ENCODE data around the gene TSBP1. TPM values are rescaled to one million over a fixed set of nuclear protein-coding genes. Genes with fewer than 3 reads are reported as not detected.
A peak's percentile ranks its signal among the peaks of the same experiment; 100 is the strongest.

TSBP1 gene
- total RNA-seq, 1 experiment from 2014 or later = not detected

GRCh38 chr6:32249262-32249661 lies 122.4 kb downstream of the TSBP1 start:
- Histone ChIP-seq H2AFZ (ENCODE audit: low read depth, low read length, poor library complexity, severe bottlenecking) (no peak overlapping the region), H4K20me1 (ENCODE audit: insufficient read depth) (no peaks in the 10 kb centered on the region), H3K9me3 (ENCODE audit: control insufficient read depth in 1 of 2, insufficient read depth in 1 of 2, low read depth in 1 of 2, low read length in 2 of 2) (no peaks in the 10 kb centered on the region), H3K4me2 (ENCODE audit: low read length) (no peak overlapping the region), H3K27ac (ENCODE audit: low read depth, low read length) (no peak overlapping the region), H3K27me3 (ENCODE audit: insufficient read depth, low read length) (no peaks in the 10 kb centered on the region), H3K36me3 (ENCODE audit: control insufficient read depth in 1 of 2, insufficient read depth in 2 of 2, low read length in 2 of 2) (no peaks in the 10 kb centered on the region), H3K79me2 (ENCODE audit: insufficient read depth, low read length) (no peaks in the 10 kb centered on the region), H3K4me1 (ENCODE audit: control insufficient read depth in 1 of 2, insufficient read depth in 2 of 2, low read length in 2 of 2) (peaks cover 0 to 18% of the 10 kb centered on the region in 2 experiments; a peak in 3 of 4 replicates), H3K4me3 (replicated peaks in 1 of 2; ENCODE audit: low read depth in 1 of 2, low read length in 2 of 2) (no peak overlapping the region), H3K9me2 (ENCODE audit: insufficient read depth) (no peaks in the 10 kb centered on the region), H3K9ac (ENCODE audit: low read length) (no peak overlapping the region)
- CTCF ChIA-PET = no interaction called here
- POLR2A ChIA-PET = no interaction called here
- no TSS peak for BruUV-seq (replicated peaks)
- DNase-seq (ENCODE audit: low read depth, low spot score) (no peak), ATAC-seq (no peak)
- intact Hi-C loops (cut with micrococcal nuclease) = no loop called here
- no peak for TF ChIP-seq EZH2phosphoT487 (IDR thresholded peaks at IDR 0.05; ENCODE audit: borderline replicate concordance)
- no peak for TF ChIP-seq REST (IDR thresholded peaks at IDR 0.05; ENCODE audit: low read depth)
- no peak for TF ChIP-seq YY1 (IDR thresholded peaks at IDR 0.05; ENCODE audit: extremely low read depth, insufficient replicate concordance, low read depth, low read length)
- TF ChIP-seq SP1 (IDR thresholded peaks at IDR 0.05; ENCODE audit: low read depth) = no peak
- 0 out of 2 replicates have a peak, but pooled peaks have one; percentile 31 for TF ChIP-seq CBX3 (IDR thresholded peaks at IDR 0.05; ENCODE audit: low read depth)
- RAD21 ChIA-PET (ENCODE audit: low non-redundant PET in 1 of 2, low total read pairs in 2 of 2, uncharacterized antibody in 2 of 2, unreplicated experiment in 2 of 2) = no interaction called here

- Histone ChIP-seq H3K9me2 (ENCODE audit: insufficient read depth) (no peaks in the 10 kb centered on the region), H3K4me2 (ENCODE audit: low read length) (no peak overlapping the region), H3K36me3 (ENCODE audit: control insufficient read depth in 1 of 2, insufficient read depth in 2 of 2, low read length in 2 of 2) (no peaks in the 10 kb centered on the region), H3K27me3 (ENCODE audit: insufficient read depth, low read length) (no peaks in the 10 kb centered on the region), H3K9me3 (ENCODE audit: control insufficient read depth in 1 of 2, insufficient read depth in 1 of 2, low read depth in 1 of 2, low read length in 2 of 2) (no peaks in the 10 kb centered on the region), H3K79me2 (ENCODE audit: insufficient read depth, low read length) (no peaks in the 10 kb centered on the region), H3K4me1 (ENCODE audit: control insufficient read depth in 1 of 2, insufficient read depth in 2 of 2, low read length in 2 of 2) (peaks cover 0 to 17% of the 10 kb centered on the region in 2 experiments; a peak in 3 of 4 replicates), H3K27ac (ENCODE audit: low read depth, low read length) (no peak overlapping the region), H3K9ac (ENCODE audit: low read length) (no peak overlapping the region), H4K20me1 (ENCODE audit: insufficient read depth) (no peaks in the 10 kb centered on the region), H2AFZ (ENCODE audit: low read depth, low read length, poor library complexity, severe bottlenecking) (no peak overlapping the region), H3K4me3 (replicated peaks in 1 of 2; ENCODE audit: low read depth in 1 of 2, low read length in 2 of 2) (no peak overlapping the region)
- DNase-seq (ENCODE audit: low read depth, low spot score) (no peak), ATAC-seq (no peak)
- RAD21 ChIA-PET (ENCODE audit: low non-redundant PET in 1 of 2, low total read pairs in 2 of 2, uncharacterized antibody in 2 of 2, unreplicated experiment in 2 of 2) = no interaction called here
- POLR2A ChIA-PET = no interaction called here
- BruUV-seq (replicated peaks) = no TSS peak
- CTCF ChIA-PET = no interaction called here
- intact Hi-C loops (cut with micrococcal nuclease) = no loop called here
- TF ChIP-seq EZH2phosphoT487 (IDR thresholded peaks at IDR 0.05; ENCODE audit: borderline replicate concordance) = no peak
- TF ChIP-seq ZFX (IDR thresholded peaks at IDR 0.05) = no peak
- TF ChIP-seq FOSL1 (IDR thresholded peaks at IDR 0.05; ENCODE audit: low read depth) = no peak
- no peak for TF ChIP-seq JUND (IDR thresholded peaks at IDR 0.05)
- no peak for TF ChIP-seq RAD21 (IDR thresholded peaks at IDR 0.05; ENCODE audit: low read depth)
- TF ChIP-seq POLR2A (IDR thresholded peaks at IDR 0.05; ENCODE audit: borderline replicate concordance, extremely low read depth, insufficient read depth, insufficient read length) = no peak
- no peak for TF ChIP-seq TCF7L2 (IDR thresholded peaks at IDR 0.05; ENCODE audit: borderline replicate concordance, extremely low read depth, insufficient read depth, insufficient read length)
- TF ChIP-seq CEBPB (IDR thresholded peaks at IDR 0.05; ENCODE audit: low read depth) = no peak
- TF ChIP-seq POLR2AphosphoS5 (IDR thresholded peaks at IDR 0.05; ENCODE audit: low read depth, low read length) = no peak
- no peak for TF ChIP-seq EGR1 (IDR thresholded peaks at IDR 0.05; ENCODE audit: low read depth)
- TF ChIP-seq ATF3 (IDR thresholded peaks at IDR 0.05) = no peak
Measured at GRCh38 chr6:32247401-32247800, 124.3 kb downstream of the TSBP1 start.

Data from HCT116 (cell line).